K562 (cell line): ENCODE measurements around the gene INPP5D. TPM values are rescaled to one million over a fixed set of nuclear protein-coding genes. Genes with fewer than 3 reads are reported as not detected.

Source experiments
- CEBPZ ChIP-seq: fragments of 150-350 bp; IDR thresholded peaks from 2 replicates; pipeline ENCODE4 v1.6.1; 2014; ENCODE audit warnings: low read depth, mild to moderate bottlenecking, low read length, borderline replicate concordance
- CREB1 ChIP-seq, 2 experiments: sonication (generic) in 1 of 2; formaldehyde crosslinking in 1 of 2; IDR thresholded peaks; 2 replicates each; pipeline versions ENCODE4 v1.6.1 to v1.8.0; 2012 to 2022; ENCODE audit warnings: inconsistent platforms in 1 of 2, mild to moderate bottlenecking in 1 of 2, missing genetic modification reagents in 1 of 2, moderate library complexity in 1 of 2
- E2F3 ChIP-seq: fragments of 250-450 bp; sonication (Bioruptor Pico); IDR thresholded peaks from 2 replicates; pipeline ENCODE4 v1.4.0; 2020; ENCODE audit warnings: mild to moderate bottlenecking
- FOXA1 ChIP-seq: fragments of 450-650 bp; IDR thresholded peaks from 2 replicates; pipeline ENCODE4 v1.6.1; 2016; ENCODE audit warnings: mild to moderate bottlenecking, borderline replicate concordance
- FOXM1 ChIP-seq, 2 experiments: fragments of 450-650 bp in 1 of 2; sonication (generic) in 1 of 2; formaldehyde crosslinking in 1 of 2; IDR thresholded peaks; 2 replicates each; pipeline versions ENCODE4 v1.6.1 to v1.9.0; 2017 to 2022; ENCODE audit warnings: low read depth in 2 of 2, mild to moderate bottlenecking in 2 of 2, missing genetic modification reagents in 1 of 2, moderate library complexity in 1 of 2
- NCOA2 ChIP-seq, 2 experiments: fragments of 450-650 bp; IDR thresholded peaks; 2 replicates each; pipeline ENCODE4 v1.6.1; 2018; ENCODE audit warnings: mild to moderate bottlenecking in 2 of 2, moderate library complexity in 1 of 2; ENCODE audit not compliant: partially characterized antibody in 2 of 2
- SMAD3 ChIP-seq: fragments of 450-650 bp; formaldehyde crosslinking; conservative IDR thresholded peaks from 2 replicates; pipeline ENCODE4 v1.4.0; 2020; ENCODE audit warnings: mild to moderate bottlenecking
- WHSC1 ChIP-seq: IDR thresholded peaks from one replicate; pipeline ENCODE4 v1.6.1; 2012; ENCODE audit warnings: low read length, control low read depth, inconsistent platforms
- polyA plus RNA-seq, 8 experiments: library from polyadenylated mRNA; depleted of rRNA in 4 of 8; stranded (reverse) in 5 of 8; unstranded in 3 of 8; fragments of >200 nt; fragmentation: Nextera tagmentation in 2 of 8; fragmentation: Illumina TruSeq in 1 of 8; extraction: Ambion mirVana in 2 of 8; extraction: Trizol in 1 of 8; gene quantifications; 2 replicates each; pipeline versions ENCODE4 v1.2.1 to v1.2.3, GENCODE V29; 2011 to 2014; ENCODE audit warnings: inconsistent platforms in 1 of 8, missing spikeins in 1 of 8
- total RNA-seq, 7 experiments: library from RNA; depleted of rRNA in 6 of 7; stranded (reverse); fragments of >200 nt in 6 of 7; fragmentation: Illumina TruSeq in 2 of 7; extraction: Trizol in 2 of 7; gene quantifications; 2 replicates each; pipeline versions ENCODE4 v1.2.1 to v1.2.3, GENCODE V29; 2011 to 2021; ENCODE audit warnings: low replicate concordance in 1 of 7

Gene INPP5D
- total and polyA plus RNA-seq, 9 of the 15 experiments (the other 6 are each of a cell fraction or from before 2014, with no cell fraction given): 0.55 to 6.2 (median 2.2) TPM

GRCh38 chr2:233245406-233245805 lies 185.3 kb downstream of the INPP5D start (continued):
- TF ChIP-seq NCOA2 (IDR thresholded peaks at IDR 0.05; ENCODE audit: partially characterized antibody in 2 of 2) (no peak), WHSC1 (no peak), CEBPZ (no peak), E2F3 (no peak), SMAD3 (CRISPR knock-in tag) (no peak), FOXA1 (no peak), CREB1 (IDR thresholded peaks at IDR 0.05) (no peak), CREB1 (CRISPR knock-in tag; IDR thresholded peaks at IDR 0.05) (no peak), FOXM1 (IDR thresholded peaks at IDR 0.05; ENCODE audit: low read depth) (no peak), FOXM1 (CRISPR knock-in tag; IDR thresholded peaks at IDR 0.05; ENCODE audit: low read depth) (no peak)
